GM12891 (cell line): Measurements from ENCODE around the gene RDH14.

Experiments
- POLR2A ChIP-seq: IDR thresholded peaks from 2 replicates; pipeline ENCODE4 v1.6.1; 2011; ENCODE audit warnings: low read depth, low read length, control low read depth
- POLR2AphosphoS5 ChIP-seq: IDR thresholded peaks from 2 replicates; pipeline ENCODE4 v1.6.1; 2011; ENCODE audit warnings: low read depth, low read length, control low read depth

DNA sequence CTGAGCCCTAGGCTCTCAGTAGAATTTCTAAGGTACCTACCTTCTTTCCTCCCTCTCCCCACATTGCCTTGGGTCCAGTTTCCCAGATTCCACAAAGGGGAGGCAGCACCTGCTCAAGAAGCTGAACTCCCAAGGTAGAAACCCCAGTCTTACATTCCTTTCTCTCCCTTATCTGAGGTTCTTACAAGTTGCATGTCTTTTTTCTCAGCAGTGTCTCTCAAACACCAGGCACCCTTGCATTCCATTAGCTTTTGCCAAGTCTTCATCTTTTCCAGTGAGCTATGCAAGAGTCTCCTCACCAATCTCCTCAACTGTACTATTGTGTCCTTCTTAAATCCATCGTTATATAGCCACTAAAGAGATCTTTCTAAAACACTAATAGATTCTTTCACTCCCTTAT lies 33.0 kb upstream of the RDH14 start:
- no peak for TF ChIP-seq POLR2A
- TF ChIP-seq POLR2AphosphoS5, result no peak
